ENCODE data around the gene YPEL3. TPM values are rescaled to one million over a fixed set of nuclear protein-coding genes. Genes with fewer than 3 reads are reported as not detected.

Gene YPEL3
- total and polyA plus RNA-seq, 2 donors (not counting 3 experiments of a cell fraction or from before 2014, with no cell fraction given) = 46.1 to 78.0 TPM

GRCh38 chr16:30139583-30140481, 43.8 kb upstream of the YPEL3 start:
- ChIA-PET POLR2A (no interaction called here), CTCF (interaction anchor here (1.5 kb wide), 1 partner anchor 28 kb away, joined by 3 read pairs; no protein-coding TSS in a partner anchor)
- no peaks in the 10 kb centered on the region for H3K27me3 ChIP-seq (ENCODE audit: control insufficient read depth in 2 of 2, insufficient read depth in 2 of 2, low read length in 2 of 2)
- intact Hi-C loops (cut with micrococcal nuclease) = no loop called here
- no peaks in the 10 kb centered on the region for H3K9me1 ChIP-seq (replicated peaks; ENCODE audit: control insufficient read depth, extremely low read depth, insufficient read depth, low read length)
- no peak overlapping the region for H2AFZ ChIP-seq (ENCODE audit: low read depth, low read length)
- no peaks in the 10 kb centered on the region for H3K4me1 ChIP-seq (ENCODE audit: control insufficient read depth, extremely low read depth, insufficient read depth, low read length)
- H3K79me2 ChIP-seq (ENCODE audit: control insufficient read depth, insufficient read depth, low read length) = no peaks in the 10 kb centered on the region
- no peaks in the 10 kb centered on the region for H4K20me1 ChIP-seq (replicated peaks; ENCODE audit: control insufficient read depth, extremely low read depth, insufficient read depth, low read length)
- TF ChIP-seq POLR2AphosphoS5 (IDR thresholded peaks at IDR 0.05; ENCODE audit: insufficient read depth, low read depth, low read length) = no peak
- no peak for TF ChIP-seq JUN (IDR thresholded peaks at IDR 0.05; ENCODE audit: borderline replicate concordance, insufficient read depth, insufficient read length, low read depth)
- no peak for TF ChIP-seq MAX (IDR thresholded peaks at IDR 0.05; ENCODE audit: insufficient read depth, insufficient read length)
- TF ChIP-seq, protein P1, sequence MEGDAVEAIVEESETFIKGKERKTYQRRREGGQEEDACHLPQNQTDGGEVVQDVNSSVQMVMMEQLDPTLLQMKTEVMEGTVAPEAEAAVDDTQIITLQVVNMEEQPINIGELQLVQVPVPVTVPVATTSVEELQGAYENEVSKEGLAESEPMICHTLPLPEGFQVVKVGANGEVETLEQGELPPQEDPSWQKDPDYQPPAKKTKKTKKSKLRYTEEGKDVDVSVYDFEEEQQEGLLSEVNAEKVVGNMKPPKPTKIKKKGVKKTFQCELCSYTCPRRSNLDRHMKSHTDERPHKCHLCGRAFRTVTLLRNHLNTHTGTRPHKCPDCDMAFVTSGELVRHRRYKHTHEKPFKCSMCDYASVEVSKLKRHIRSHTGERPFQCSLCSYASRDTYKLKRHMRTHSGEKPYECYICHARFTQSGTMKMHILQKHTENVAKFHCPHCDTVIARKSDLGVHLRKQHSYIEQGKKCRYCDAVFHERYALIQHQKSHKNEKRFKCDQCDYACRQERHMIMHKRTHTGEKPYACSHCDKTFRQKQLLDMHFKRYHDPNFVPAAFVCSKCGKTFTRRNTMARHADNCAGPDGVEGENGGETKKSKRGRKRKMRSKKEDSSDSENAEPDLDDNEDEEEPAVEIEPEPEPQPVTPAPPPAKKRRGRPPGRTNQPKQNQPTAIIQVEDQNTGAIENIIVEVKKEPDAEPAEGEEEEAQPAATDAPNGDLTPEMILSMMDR (IDR thresholded peaks at IDR 0.05; ENCODE audit: extremely low read depth in 1 of 2, insufficient read depth in 1 of 2, low read depth in 1 of 2, low read length in 2 of 2) = no peak
- no peak for TF ChIP-seq EZH2 (IDR thresholded peaks at IDR 0.05; ENCODE audit: borderline replicate concordance, low read depth, low read length, severe bottlenecking)
- TF ChIP-seq GATA2 (IDR thresholded peaks at IDR 0.05; ENCODE audit: insufficient read depth, insufficient read length, low read depth, low read length) = no peak
- TF ChIP-seq POLR2A (IDR thresholded peaks at IDR 0.05; ENCODE audit: low read depth, low read length) = no peak
- no peak for TF ChIP-seq MYC (IDR thresholded peaks at IDR 0.05; ENCODE audit: low read depth, low read length)
- TF ChIP-seq FOS (IDR thresholded peaks at IDR 0.05; ENCODE audit: borderline replicate concordance, insufficient read depth, low read length) = no peak
- dilution Hi-C loops (cut with MboI; ENCODE audit: extremely low pct_ligation_motif_present, low sequenced_read_pairs) = no loop called here
- BruUV-seq (replicated peaks) = no TSS peak
- H3K4me2 ChIP-seq (ENCODE audit: insufficient read depth, low read length) = no peak overlapping the region
- no peak overlapping the region for H3K27ac ChIP-seq (ENCODE audit: insufficient read depth, low read depth, low read length)
- no peaks in the 10 kb centered on the region for H3K36me3 ChIP-seq (ENCODE audit: control insufficient read depth in 2 of 2, extremely low read depth in 1 of 2, insufficient read depth in 2 of 2, low read length in 2 of 2)
- H3K4me3 ChIP-seq (replicated peaks in 1 of 3; ENCODE audit: insufficient read depth in 1 of 3, low read depth in 1 of 3, low read length in 3 of 3) = no peak overlapping the region
- DNase-seq (ENCODE audit: low read depth, low spot score) = no peak
- H3K9ac ChIP-seq (replicated peaks; ENCODE audit: extremely low read depth, insufficient read depth, low read length) = no peak overlapping the region
- no peaks in the 10 kb centered on the region for H3K9me3 ChIP-seq (replicated peaks; ENCODE audit: control insufficient read depth, insufficient read depth, low read length)
- FAIRE-seq = no peak

Data from endothelial cell of umbilical vein (primary cell).